Measurements from ENCODE around the gene SMAD3.
A peak's percentile ranks its signal among the peaks of the same experiment; 100 is the strongest.
"Not testable (repeated sequence)": the region's sequence is repeated elsewhere in the genome, so short reads cannot be mapped to it uniquely, and the experiment has no call there.

Gene SMAD3

DNA sequence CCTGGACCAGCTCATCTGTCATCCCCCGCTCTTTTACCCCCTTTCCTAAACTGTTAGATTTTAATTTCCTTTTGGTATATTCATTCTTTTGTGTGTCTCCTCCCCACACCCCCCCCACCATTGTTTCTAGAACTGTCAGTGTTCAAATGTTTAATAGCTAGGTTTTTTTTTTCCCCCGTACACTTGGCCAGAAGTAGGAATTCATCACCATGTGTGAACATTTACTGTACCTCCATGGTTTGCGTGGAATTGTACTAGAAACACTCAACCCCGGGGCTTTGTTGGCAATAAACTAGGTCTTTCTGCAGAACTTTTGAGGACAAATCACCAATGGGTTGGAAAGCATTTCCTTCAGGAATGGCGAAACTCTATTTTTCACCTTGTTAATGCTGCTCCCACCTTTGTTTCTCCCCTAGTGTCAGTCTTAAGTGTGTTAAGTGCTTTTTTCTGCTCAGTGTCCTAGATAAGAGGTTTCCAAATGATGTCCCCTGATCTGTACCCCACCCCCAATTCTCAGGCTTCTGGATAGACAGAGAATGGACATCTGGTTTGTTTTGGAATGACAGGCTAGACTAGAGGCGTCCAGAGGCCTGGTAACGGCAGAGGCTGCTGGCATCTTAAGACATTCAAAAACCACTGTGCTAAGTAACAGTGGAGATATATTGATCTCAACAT is 76.8 kb downstream of the SMAD3 start:
- DNase-seq (ENCODE audit: low read depth in 2 of 2): no peak

DNA sequence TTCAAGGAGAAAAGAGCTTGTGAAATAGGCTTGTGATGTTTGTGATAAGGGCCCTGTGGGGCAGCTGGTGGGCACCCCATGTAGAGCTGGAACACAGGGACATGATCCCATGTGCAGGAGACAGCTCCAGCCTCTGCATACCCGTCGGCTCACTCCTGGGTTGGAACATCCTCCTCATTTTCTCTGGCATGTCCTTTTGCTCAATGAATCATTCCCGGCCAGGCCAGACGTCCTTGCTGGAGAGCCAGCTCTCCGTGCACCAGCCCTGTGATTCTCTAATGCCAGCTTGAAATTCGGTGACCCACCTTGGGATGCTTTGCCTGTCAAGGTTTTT is 77.3 kb downstream of the SMAD3 start:
- DNase-seq (ENCODE audit: low read depth in 2 of 2): no peak

DNA sequence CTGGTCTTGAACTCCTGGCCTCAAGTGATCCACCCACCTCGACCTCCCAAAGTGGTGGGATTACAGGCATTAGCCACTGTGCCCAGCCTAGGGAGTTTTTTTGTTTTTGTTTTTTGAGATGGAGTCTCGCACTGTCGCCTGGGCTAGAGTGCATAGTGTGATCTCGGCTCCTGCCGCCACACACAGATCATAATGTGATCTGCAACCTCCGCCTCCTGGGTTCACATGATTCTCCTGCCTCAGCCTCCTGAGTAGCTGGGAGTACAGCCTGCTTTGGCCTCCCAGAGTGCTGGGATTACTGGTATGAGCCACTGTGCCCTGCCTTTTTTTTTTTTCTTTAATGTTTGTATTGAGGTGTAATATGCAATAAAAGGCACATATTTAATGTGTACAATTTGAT is 78.2 kb downstream of the SMAD3 start:
- no peak for DNase-seq (ENCODE audit: low read depth in 2 of 2)

DNA sequence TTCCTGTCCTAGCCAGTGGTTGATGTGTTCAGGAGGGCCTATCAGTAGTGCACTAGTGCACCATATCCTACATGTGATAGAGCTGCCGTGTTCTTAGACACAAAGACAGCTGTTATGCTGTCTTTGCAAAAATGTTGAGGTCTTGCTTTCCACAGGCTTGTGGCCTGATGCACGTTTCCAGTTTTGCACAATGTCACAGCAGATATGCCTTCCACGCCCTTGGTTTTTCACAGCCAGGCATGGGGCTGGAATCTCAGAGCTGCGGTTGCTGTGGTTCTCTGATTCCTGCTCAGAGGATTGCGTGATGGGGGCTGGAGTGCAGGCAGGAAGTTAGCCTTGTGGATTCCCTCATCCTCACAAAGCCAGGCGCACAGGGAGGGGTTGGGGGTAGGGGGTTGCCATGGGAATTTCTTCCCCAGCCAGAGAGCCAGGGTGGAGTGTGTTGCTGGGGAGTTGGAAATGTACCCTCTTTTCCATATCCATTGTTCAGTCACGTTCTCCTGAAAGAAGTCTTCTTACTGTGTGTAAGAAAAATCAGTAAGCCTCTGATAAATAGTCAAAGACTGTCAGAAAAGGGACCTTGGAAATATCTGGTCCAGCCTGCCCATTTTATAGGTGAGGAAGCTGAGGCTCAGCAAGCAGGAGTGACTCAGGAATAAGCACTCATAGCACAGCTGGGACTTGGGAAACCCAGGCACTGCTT is 79.4 kb downstream of the SMAD3 start:
- DNase-seq (ENCODE audit: low read depth in 2 of 2): no peak

DNA sequence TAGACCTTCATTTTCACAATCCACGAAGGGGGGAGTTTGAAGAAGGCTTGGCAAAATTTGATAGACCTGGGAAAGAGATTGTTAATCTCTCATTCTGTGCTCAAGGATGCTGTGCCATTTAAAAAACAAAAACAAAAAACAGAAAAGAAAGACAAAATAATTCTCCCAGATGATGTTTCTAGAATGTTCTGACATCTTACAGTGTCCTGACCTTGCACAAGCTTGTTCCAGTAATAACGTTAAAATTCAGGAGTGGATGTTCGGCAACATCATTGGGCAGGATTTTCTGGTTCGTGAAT is 79.9 kb downstream of the SMAD3 start:
- DNase-seq (ENCODE audit: low read depth in 2 of 2): no peak

DNA sequence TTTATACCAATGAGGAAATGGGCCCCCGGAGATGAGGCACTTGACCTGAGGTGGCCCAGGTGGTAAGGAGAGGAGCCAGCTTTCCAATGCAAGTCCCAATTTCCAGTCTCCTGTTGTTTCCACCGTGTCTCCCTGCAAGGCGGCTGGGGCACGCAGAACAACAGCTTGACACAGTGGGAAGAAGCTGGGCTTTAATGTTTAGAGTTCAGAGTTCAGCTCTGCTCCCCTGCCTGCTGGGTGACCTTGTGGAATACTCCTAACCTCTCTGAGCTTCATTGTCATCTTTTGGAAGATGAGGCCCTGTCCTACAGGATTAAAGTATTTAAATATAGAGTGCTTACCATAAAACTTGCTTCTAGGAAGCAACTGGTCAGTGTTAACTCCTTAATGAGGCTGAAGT is 80.3 kb downstream of the SMAD3 start:
- DNase-seq (ENCODE audit: low read depth in 2 of 2): no peak

DNA sequence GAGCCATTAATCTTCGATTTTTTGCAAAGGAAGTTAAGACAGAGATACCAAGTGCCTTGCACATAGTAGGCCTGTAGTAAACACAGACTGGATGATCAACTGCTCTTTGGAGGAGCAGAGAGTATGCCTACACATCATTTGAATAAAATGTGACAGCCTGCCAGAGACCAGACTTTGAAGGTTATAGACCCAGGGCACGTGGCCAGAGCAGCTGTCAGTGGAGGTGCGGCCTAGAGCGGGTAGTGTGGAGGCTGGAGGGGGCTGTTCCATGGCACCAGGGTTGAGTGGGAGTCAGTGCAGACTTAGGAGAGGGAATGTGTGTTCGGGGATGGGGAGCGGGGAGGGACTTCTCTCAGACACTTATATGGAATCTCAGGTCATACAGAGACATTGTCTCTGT is 80.8 kb downstream of the SMAD3 start:
- no peak for DNase-seq (ENCODE audit: low read depth in 2 of 2)

DNA sequence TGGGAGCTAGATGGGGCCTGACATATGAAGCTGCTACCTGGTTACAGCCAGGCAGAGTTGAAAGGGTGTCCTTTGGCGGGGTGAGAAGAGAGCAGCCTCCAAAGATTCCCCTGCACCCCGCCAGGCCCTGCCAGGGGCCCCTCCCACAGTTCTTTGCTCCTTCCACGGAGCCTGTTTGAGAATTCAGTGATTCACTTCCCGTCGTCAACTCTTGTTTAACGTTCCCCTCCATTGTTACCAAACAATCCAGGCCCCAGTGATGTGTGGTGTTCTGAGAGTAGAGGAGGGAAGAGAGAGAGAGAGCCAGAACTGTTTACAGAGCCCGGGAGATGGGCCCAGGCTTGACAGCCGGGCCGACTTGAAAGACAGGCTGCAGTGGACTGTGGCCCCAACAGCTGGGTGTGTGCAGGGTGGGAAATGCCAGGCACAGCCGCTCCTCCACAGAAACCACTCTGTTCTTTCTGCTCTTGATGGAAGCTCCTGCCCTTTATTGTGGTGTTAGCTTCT is 81.5 kb downstream of the SMAD3 start:
- peak in 1 of 2 experiments; percentile 41 for DNase-seq (ENCODE audit: low read depth in 2 of 2)

DNA sequence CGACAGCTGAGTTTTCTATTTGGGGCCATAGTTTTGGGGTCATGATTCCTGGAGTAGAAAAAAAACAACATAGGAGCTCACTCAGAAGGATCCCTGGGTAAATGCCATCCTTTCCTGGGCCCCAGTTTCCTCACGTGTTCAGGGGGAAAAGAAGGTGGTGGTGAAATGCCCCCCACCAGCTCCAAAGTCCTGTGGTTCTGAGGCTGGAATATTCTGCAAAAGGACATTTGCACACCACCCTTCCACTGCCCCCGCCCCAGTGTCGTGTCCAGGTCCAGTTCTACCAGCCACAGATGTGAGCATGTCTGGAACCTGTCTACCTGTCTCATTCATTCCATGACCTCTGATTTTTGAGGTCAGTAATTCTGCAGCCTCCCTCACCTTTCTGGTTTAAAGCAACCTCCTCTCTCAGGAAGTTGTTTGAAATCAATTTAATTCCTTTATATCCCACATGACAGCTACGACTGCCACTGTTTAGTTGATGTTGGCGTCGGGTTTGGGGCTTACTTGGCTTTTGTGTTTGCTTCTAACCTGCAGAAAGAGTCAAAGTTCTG is 82.1 kb downstream of the SMAD3 start:
- no peak for DNase-seq (ENCODE audit: low read depth in 2 of 2)

DNA sequence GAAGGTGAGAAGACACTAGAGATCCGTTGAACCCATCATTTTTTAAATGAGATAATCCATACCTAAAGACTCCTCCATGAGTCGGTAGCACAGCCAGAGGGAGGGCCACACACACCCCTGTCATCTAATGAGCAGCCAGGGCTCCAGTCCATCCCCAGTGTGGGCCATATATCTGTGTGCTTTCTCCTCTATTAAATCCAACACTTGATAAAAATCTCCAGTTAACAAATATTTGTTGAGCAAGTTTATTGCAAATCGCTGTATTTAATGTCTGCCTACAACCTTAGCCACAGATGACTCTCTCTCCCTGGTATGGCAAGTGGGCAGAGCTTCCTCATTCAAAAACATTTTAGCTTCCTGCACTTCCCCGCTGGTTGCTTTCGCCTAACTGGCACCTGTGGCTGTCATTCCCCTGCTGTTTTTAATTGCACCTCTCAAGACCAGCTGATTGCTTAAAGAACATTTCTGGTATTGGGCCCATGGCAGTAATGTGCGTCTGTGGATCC is 82.8 kb downstream of the SMAD3 start:
- DNase-seq (ENCODE audit: low read depth in 2 of 2): no peak

DNA sequence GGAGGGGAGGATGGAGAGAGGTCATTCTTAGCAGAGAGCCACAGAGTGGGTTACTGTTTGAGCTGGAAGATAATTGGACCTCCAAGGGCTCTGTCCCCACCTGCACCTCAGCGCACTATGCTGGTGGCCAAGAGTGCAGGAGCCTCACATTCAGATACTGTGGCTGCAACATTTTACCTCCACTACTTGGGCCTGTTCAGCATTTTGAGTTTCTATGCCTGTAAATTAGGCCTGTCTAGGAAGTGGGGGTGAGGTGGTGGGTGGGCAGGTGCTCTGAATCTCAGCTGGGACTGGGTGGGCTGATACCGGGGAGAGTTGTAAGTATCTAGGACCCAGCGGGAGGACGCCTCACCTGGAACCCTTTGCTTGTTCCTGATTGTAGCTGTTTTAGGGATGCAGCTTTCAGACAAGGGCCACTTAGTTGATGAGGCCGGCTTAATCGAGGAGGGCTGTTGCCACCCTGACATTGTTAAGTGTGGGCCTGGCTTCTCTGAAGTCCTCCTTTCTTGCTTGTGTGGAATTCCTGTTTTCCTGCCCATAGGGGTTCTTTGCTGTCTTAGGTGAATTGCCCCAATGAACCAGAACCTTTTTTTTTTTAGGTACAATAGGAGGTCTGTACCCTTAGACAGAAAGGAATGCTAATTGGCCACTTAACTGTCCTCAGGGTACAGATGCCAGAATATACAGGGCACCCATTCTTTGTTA is 83.8 kb downstream of the SMAD3 start:
- DNase-seq (ENCODE audit: low read depth in 2 of 2): no peak

DNA sequence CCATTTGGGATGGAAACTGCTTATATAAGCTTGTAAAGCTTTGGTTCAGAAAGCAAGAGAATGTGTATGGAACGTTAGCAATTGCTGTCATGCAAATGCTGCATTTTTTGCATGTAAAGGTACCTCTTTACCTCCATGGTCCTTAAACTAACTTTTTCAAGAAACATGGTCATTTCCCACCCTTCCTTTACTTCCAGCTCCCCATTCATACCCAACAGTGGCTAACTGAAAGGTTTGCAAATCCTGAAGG is 84.3 kb downstream of the SMAD3 start:
- no peak for DNase-seq (ENCODE audit: low read depth in 2 of 2)

DNA sequence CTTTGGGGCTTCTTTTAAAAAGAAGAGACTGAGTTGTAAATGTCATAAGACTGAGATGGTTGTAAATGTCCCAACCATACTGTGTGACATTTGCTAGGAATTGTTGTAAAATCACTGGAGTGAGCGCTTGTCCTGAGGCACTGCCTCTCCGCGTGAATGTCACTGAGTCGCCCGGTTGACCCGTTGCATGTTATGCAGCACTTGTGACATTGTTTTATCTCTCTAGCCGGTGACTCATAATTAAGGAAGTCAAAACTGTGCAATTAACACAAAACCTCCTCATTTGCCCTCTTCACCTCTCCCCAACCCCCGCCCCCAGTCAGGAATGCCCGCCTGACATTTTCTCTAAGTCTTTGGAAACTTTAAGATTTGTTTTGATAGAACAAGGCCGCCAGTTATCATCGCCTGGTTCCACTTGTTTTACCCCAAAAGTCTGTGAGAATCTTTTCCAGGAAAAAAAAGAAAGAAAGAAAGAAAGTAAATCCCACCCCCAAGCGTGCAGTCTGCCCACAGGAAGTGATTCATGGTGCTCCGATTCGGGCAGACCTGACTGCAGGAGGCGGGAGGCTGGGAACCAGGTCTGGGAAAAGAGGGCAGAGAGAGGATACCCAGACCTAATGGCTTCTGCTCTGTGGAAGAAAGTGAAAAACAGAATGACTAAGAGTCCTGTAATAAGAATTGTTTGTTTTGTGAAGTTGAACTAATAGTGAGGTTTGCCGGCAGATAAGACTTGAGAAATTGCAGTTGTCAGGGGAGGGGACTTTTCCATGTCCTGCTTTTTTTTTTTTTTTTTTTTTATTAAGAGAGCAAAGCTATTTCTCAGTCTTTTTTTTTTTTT is 84.8 kb downstream of the SMAD3 start:
- peak; percentile 20 to 55 for DNase-seq (ENCODE audit: low read depth in 2 of 2)

DNA sequence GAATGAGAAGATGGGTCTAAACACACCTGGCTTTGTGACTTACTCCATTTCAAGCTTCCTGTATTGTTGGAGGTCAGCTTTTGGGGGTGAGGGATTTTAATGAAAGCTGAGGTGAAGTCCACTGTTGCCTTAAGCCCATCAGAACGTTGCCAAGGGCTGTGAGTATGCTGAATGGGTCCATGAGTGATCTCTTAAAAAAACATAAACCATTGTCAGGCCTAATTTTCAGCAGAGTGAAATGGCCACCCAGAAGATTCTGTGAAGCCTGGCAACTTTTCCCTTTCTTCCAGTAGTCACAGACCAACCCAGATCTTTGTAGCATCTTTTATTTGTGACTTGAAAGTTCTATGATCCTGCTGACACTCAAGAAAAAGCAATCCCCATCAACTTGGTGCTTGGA is 87.0 kb downstream of the SMAD3 start:
- DNase-seq (ENCODE audit: low read depth in 2 of 2): no peak

DNA sequence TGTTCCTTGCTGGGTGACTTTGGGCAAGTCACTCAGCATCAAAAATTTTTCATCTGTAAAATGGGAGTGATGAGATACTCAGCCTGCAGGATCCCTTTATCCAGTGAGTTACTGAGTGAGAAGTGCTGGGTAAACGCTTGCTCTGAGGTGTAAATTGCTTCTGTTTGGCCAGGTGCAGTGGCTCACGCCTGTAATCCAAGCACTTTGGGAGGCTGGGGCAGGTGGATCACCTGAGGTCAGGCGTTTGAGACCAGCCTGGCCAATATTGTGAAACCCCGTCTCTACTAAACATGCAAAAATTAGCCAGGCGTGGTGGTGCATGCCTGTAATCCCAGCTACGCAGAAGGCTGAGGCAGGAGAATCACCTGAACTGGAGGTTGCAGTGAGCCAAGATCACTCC is 87.6 kb downstream of the SMAD3 start:
- DNase-seq (ENCODE audit: low read depth in 2 of 2): not testable (repeated sequence)

DNA sequence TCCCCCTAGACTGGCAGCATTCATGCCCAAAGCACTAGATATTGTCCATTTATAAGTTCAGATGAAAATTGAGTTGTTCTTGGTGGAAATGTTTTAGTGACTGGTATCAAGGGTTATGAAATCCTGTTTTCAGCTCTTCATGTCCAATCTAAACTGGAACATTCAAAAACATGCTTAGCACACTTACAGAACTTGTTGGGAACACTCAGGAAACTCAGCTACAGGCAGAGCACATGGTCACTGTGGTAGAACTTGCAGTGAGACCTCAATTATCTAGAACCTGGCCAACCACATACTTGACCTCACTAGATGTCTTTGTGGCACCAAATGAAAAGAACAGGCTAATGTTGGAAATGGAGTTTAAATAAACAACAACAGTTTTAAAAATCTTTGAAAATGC is 88.8 kb downstream of the SMAD3 start:
- no peak for DNase-seq (ENCODE audit: low read depth in 2 of 2)

DNA sequence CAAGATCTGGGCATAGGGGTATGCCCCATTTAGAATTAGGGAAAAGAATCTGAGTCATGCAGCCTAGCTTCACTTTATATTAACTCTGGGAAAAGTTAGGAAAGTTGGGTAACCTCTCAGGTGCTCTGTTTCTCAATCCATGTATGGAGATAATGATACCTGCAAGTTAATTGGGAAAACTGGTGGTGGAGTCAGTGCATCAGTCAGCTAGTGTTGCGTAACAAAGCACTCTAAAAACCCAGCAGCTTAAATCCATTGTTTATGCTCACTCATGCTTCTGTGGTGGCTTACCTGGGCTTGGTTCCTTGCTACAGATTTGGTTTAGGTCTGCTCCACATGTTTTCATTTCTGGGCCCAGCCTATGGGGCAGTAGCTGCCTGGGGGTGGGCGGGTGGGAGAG is 91.0 kb downstream of the SMAD3 start:
- no peak for DNase-seq (ENCODE audit: low read depth in 2 of 2)

DNA sequence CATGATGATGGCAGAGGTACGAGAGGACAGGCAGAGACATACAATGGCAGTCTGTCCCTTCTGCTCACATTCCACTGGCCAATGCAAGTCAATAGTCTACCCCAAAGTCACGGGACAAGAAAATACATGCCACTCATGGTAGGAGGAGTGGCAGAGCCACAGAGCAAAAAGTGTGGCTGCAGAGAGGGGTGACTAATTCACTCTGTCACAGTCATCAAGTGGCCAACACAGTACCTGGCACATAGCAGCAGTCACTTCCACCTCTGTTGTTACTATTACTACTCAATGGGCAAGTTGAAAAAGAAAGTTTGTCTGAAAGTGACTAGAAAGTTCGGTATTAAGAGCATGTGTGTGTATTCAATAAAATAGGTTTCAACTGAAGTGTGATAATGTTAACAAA is 91.4 kb downstream of the SMAD3 start:
- no peak for DNase-seq (ENCODE audit: low read depth in 2 of 2)

DNA sequence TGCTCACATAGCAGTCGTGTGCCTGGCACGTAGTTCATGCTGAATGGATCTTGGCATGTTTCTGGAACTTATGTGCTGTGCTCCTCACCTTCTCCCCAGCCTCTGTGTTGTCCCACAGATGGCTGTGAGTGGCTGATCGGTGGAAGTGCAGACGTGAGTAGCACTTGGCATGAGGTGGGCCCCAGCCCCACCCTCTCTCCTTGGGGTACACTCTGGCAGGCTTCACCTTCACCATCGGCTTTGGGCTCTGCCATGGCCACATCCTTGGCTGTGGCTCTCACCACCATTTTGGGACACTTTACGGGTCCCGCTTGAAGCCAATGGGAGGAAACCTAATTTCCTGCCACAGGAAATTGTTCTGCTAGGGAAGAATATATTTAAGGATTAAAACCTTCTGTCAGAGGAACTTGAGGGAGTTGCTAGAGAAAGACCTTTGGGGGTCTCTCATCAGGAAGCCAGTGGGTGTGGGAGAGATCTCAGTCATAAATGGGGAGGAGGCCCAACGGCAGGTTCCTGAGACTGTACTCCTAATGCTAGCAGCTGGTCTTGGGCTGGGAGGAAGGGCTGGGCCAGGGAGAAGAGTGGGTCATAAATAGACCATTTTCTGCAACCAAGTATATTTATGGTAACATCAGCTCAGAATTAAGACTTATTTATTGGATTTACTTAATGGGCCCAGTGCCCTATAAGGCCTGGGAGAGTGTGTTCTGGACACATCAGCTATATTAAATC is 92.3 kb downstream of the SMAD3 start:
- no peak for DNase-seq (ENCODE audit: low read depth in 2 of 2)

DNA sequence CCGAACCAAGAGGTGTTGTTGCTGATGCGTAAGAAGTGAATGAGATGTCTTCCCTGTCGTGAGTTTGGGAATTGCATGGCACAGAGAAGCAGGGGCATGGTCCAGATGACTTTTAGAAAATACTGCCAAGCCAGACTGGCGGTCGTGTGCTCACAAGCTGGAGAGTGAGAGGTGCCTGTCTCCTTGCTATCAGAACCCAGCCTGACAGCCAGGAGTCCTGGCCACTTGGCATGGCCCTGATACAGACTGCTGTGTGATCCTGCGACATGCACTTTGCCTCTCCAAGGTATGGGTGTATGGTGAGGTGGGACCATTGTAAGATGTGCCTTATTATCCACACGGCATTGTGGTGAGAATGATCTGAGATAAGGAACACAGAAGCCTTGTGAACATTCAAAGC is 93.0 kb downstream of the SMAD3 start:
- DNase-seq (ENCODE audit: low read depth in 2 of 2): no peak

DNA sequence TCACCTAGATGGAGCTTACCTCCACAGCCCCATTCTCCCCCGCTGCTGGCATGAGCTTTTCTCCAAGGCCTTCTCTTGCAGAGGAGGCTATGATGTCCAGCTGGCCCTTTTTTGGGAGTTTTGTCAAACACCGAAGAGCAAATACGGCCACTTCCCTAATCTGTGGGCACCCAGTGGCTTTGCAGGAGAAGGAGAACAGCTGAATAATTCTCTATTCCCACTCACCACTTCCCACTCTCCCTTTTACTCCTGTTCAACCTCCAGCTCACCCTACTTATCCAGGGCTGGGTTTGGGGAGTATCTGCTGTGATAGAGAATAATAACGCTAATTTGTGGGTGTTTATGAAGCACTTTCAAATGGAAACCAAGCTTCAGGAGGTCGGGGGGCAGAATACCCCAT is 96.0 kb downstream of the SMAD3 start:
- DNase-seq (ENCODE audit: low read depth in 2 of 2): no peak

DNA sequence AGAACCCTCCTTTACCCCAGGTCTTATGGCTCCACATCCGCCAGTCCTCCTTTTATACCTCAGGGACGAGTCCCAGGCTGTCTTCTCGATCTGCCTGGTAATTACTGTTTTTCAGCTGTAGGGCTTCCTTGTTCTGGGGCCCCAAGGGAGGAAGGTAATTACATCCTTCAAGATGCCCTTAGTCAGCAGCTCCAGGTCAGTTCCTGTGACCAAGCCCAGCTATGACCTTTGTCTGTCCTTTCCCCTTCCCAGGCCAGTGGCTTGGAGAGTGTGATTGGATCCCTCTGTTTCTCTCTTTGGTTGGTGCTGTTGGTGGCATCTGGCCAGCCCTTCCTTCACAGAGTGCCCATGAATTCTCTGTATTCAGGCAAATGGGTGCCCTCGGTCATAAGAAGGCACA is 96.5 kb downstream of the SMAD3 start:
- no peak for DNase-seq (ENCODE audit: low read depth in 2 of 2)
